T-cell (primary cell): ENCODE results near the gene CD8B2. TPM values are rescaled to one million over a fixed set of nuclear protein-coding genes. Genes with fewer than 3 reads are reported as not detected.

ENCODE experiments used
- ATAC-seq, 4 experiments: fragments of 200-7000 bp in 3 of 4; fragments of 150-1000 bp in 1 of 4; cut with Tn5 transposase; replicated peaks in 1 of 4; 1 replicate in 3 of 4; 2 replicates in 1 of 4; pipeline ENCODE4 v1.10.0; 2021; ENCODE audit warnings: moderate library complexity in 3 of 4, mild to moderate bottlenecking in 2 of 4, moderate number of reproducible peaks in 1 of 4
- CTCF ChIA-PET, 2 donors: fragments of 300-600 bp; sonication (Branson Sonifier 250); formaldehyde crosslinking; loops; one replicate each; lab custom pipeline; 2022; ENCODE audit warnings: antibody characterized with exemption in 2 of 2; lab: Charles Lee
- POLR2A ChIA-PET, 2 donors: fragments of 300-600 bp; sonication (Branson Sonifier 250); formaldehyde crosslinking; loops; one replicate each; lab custom pipeline; 2022; ENCODE audit warnings: antibody characterized with exemption in 2 of 2; lab: Charles Lee
- DNase-seq, 35 experiments: peaks; one replicate each; pipeline versions ENCODE4 v3.0.0 to v3.0.0-alpha.2; 2013 to 2023
- H3K27ac ChIP-seq: one replicate; pipeline ENCODE4 v1.5.1; 2013; ENCODE audit warnings: low read length
- H3K27me3 ChIP-seq, 2 experiments: replicated peaks in 1 of 2; 1 replicate in 1 of 2; 2 replicates in 1 of 2; pipeline versions ENCODE4 v1.6.1 to v1.7.0; 2013; ENCODE audit warnings: low read length in 1 of 2, mixed read lengths in 1 of 2; ENCODE audit not compliant: control insufficient read depth in 2 of 2, insufficient read depth in 2 of 2; ENCODE audit errors: extremely low read depth in 1 of 2
- H3K36me3 ChIP-seq, 2 donors: 1 replicate in 1 of 2; 2 replicates in 1 of 2; pipeline versions ENCODE4 v1.6.1 to v1.7.0; 2013; ENCODE audit warnings: low read length in 1 of 2; ENCODE audit not compliant: control insufficient read depth in 2 of 2, insufficient read depth in 1 of 2; ENCODE audit errors: extremely low read depth in 1 of 2
- H3K4me1 ChIP-seq, 2 experiments: 1 replicate in 1 of 2; 2 replicates in 1 of 2; pipeline versions ENCODE4 v1.6.1 to v1.7.0; 2013; ENCODE audit warnings: low read length in 2 of 2, mixed read lengths in 1 of 2; ENCODE audit not compliant: insufficient read depth in 2 of 2, control insufficient read depth in 1 of 2; ENCODE audit errors: extremely low read depth in 1 of 2
- H3K4me3 ChIP-seq, 2 donors: 1 replicate in 1 of 2; 2 replicates in 1 of 2; pipeline versions ENCODE4 v1.5.1 to v1.7.0; 2013; ENCODE audit warnings: mild to moderate bottlenecking in 2 of 2, low read length in 1 of 2, moderate library complexity in 1 of 2; ENCODE audit not compliant: control insufficient read depth in 1 of 2; ENCODE audit errors: extremely low read depth in 1 of 2
- H3K9me3 ChIP-seq: 2 replicates; pipeline ENCODE4 v1.7.0; 2013
- H3K27ac Mint-ChIP-seq, 2 donors: one replicate each; pipeline ENCODE4 v1.8.0; 2020 to 2021; ENCODE audit warnings: mild to moderate bottlenecking in 2 of 2, mixed read lengths in 2 of 2
- H3K27me3 Mint-ChIP-seq, 2 donors: one replicate each; pipeline ENCODE4 v1.8.0; 2021 to 2022; ENCODE audit warnings: mixed read lengths in 2 of 2
- H3K36me3 Mint-ChIP-seq: one replicate; pipeline ENCODE4 v1.8.0; 2021; ENCODE audit warnings: mixed read lengths
- H3K4me1 Mint-ChIP-seq, 3 donors: one replicate each; pipeline ENCODE4 v1.8.0; 2020 to 2022; ENCODE audit warnings: mixed read lengths in 3 of 3, mild to moderate bottlenecking in 1 of 3
- H3K4me3 Mint-ChIP-seq, 3 donors: one replicate each; pipeline ENCODE4 v1.8.0; 2020 to 2022; ENCODE audit warnings: mild to moderate bottlenecking in 3 of 3, mixed read lengths in 3 of 3, moderate library complexity in 3 of 3
- H3K9me3 Mint-ChIP-seq, 3 donors: one replicate each; pipeline ENCODE4 v1.8.0; 2020 to 2022; ENCODE audit warnings: mixed read lengths in 3 of 3
- WGBS: methylation state at CpG from one replicate; pipeline ENCODE4 v1.1.5; 2013; ENCODE audit warnings: missing lambda C conversion rate; ENCODE audit not compliant: insufficient coverage; 5-methylcytosine and 5-hydroxymethylcytosine counted together
- total RNA-seq, 35 experiments: library from RNA in 6 of 35; stranded (reverse) in 6 of 35; fragments of 120-200 nt in 1 of 35; gene quantifications; one replicate each; pipeline versions ENCODE4 v1.2.1 to v1.2.4 and lab custom pipeline; 2013 to 2026

CD8B2 gene
- total RNA-seq, 5 donors from 2014 or later (not counting 1 experiment from before 2014, with no cell fraction given), result 1.3 to 3.2 (median 2.2) TPM

DNA sequence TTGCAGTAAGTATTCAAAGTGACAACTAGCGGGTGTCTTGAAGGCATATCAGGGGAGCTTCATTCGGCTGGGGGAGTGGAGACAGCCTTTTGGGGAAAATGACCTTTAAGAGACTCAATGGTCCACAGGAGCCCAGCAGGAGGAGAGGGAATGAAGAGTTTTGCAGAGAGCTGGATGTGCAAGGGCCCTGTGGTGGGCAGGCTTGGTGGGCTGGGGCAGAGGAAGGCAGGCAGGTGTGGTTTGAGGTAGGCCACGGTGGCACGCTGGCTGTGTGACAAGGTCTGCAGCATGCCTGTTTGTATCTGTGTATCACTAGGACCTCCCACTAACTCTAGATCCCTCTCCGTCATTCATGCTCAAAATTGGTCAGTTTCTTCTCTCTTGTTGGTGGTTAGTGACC, 53.7 kb downstream of the CD8B2 start:
- H3K9me3 ChIP-seq, result no peaks in the 10 kb centered on the region
- Mint-ChIP-seq H3K27ac (no peak overlapping the region), H3K9me3 (no peaks in the 10 kb centered on the region), H3K4me1 (peaks cover 0 to 3% (median 2%) of the 10 kb centered on the region in 3 donors), H3K4me3 (no peak overlapping the region), H3K36me3 (no peaks in the 10 kb centered on the region), H3K27me3 (peaks cover 18 to 26% of the 10 kb centered on the region in 2 donors)
- H3K36me3 ChIP-seq, result no peaks in the 10 kb centered on the region
- ATAC-seq, result no peak
- no peak overlapping the region for H3K27ac ChIP-seq
- H3K27me3 ChIP-seq, result peaks cover 0 to 33% of the 10 kb centered on the region in 2 experiments
- ChIA-PET POLR2A (no interaction called here), CTCF (no interaction called here)
- H3K4me3 ChIP-seq, result no peak overlapping the region
- 93% methylated on average over 2 of the region's 5 CpGs for WGBS
- DNase-seq, result no peak
- peaks cover 0 to 6% of the 10 kb centered on the region in 2 experiments for H3K4me1 ChIP-seq

DNA sequence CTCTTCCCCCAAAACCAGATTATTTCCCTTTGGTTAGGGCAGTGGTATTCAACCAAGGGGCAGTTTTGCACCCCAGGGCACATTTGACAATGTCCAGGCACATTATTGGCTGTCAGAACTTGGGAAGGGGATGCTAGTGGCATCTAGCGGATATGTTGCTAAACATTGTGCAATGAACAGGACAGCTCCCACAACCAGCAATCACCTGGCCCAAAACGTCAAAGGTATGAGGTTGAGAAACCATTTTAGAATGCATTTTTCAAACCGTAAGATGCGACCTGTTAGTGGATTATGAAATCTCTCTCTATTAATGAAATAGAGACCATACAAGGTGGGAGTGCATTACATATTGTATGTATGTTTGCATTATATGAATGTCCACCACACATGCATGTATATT, 54.2 kb downstream of the CD8B2 start:
- no peaks in the 10 kb centered on the region for H3K9me3 ChIP-seq
- H3K27me3 ChIP-seq, result peaks cover 0 to 33% of the 10 kb centered on the region in 2 experiments
- POLR2A ChIA-PET, result no interaction called here
- H3K4me3 ChIP-seq, result no peak overlapping the region
- DNase-seq (no peak), ATAC-seq (no peak)
- Mint-ChIP-seq H3K9me3 (no peaks in the 10 kb centered on the region), H3K27me3 (peaks cover 19 to 26% of the 10 kb centered on the region in 2 donors), H3K4me3 (no peak overlapping the region), H3K4me1 (peaks cover 0 to 3% (median 2%) of the 10 kb centered on the region in 3 donors), H3K36me3 (no peaks in the 10 kb centered on the region), H3K27ac (no peak overlapping the region)
- no peak overlapping the region for H3K27ac ChIP-seq
- CTCF ChIA-PET, result no interaction called here
- H3K36me3 ChIP-seq, result no peaks in the 10 kb centered on the region
- peaks cover 0 to 6% of the 10 kb centered on the region in 2 experiments for H3K4me1 ChIP-seq
- no CpG with 5 or more reads among the region's 4 CpGs for WGBS

DNA sequence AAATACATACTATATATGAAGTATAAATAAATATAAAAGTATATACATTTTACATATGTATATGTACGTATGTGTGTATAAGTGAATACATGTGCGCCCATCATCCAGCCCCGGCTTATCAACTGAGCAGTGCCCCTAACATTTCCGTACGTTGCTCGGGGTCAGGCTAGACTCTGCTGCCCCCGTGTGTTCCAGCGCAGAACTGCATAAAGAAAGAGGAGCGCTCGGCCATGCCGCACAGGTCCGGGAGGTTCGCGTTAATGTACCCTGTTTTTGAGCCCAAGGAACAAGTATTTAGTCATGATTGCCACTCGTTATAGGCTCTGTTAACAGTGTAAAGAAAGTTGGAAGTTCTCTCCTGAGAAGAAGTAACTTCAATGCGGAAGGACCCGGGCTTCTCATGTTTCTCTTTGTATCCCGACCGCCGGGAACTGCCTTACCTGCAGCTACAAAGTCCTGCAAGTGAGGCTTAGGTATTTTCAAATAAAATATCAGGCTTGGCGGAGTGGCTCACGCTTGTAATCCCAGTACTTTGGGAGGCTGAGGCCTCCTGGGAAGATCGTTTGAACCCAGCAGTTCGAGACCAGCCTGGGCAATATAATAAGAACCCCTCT, 55.7 kb downstream of the CD8B2 start:
- H3K4me3 Mint-ChIP-seq, result peak overlapping the region; percentile 56 to 61 (median 58)
- Histone ChIP-seq H3K9me3 (no peaks in the 10 kb centered on the region), H3K27ac (no peak overlapping the region), H3K4me1 (peaks cover 0 to 6% of the 10 kb centered on the region in 2 experiments), H3K4me3 (peak overlapping the region; percentile 21 to 54), H3K36me3 (no peaks in the 10 kb centered on the region), H3K27me3 (peaks cover 0 to 37% of the 10 kb centered on the region in 2 experiments)
- DNase-seq, result peak; percentile 30 to 81 (median 66)
- no peaks in the 10 kb centered on the region for H3K36me3 Mint-ChIP-seq
- H3K27me3 Mint-ChIP-seq, result peaks cover 22 to 29% of the 10 kb centered on the region in 2 donors
- ChIA-PET POLR2A (no interaction called here), CTCF (no interaction called here)
- 9% methylated on average over 19 of the region's 24 CpGs for WGBS
- peak; percentile 85 to 93 (median 90) for ATAC-seq
- H3K27ac Mint-ChIP-seq, result no peak overlapping the region
- no peaks in the 10 kb centered on the region for H3K9me3 Mint-ChIP-seq
- H3K4me1 Mint-ChIP-seq, result peaks cover 0 to 3% (median 2%) of the 10 kb centered on the region in 3 donors

DNA sequence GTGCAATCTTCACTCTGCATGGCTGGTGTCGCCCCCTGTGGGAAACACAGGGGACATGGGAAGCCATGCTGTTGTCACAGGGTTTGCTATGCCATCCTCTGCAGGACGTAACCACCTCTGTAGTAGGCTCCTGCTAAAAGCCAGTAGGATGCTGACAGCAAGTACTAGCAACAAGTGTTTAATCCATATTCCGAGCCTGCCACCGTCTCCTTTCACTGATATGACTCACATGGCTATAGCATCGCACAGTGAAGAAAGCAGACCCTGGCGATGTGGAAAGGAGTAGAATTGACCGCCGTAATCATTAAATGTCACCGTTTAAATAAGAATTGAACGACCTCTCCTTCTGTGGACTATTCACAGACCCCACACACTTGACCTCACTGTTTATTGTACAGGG, 57.8 kb downstream of the CD8B2 start:
- Mint-ChIP-seq H3K27ac (no peak overlapping the region), H3K4me3 (no peak overlapping the region), H3K36me3 (no peaks in the 10 kb centered on the region), H3K9me3 (no peaks in the 10 kb centered on the region), H3K4me1 (peaks cover 0 to 3% (median 2%) of the 10 kb centered on the region in 3 donors), H3K27me3 (peaks cover 27 to 29% of the 10 kb centered on the region in 2 donors)
- Histone ChIP-seq H3K4me3 (no peak overlapping the region), H3K4me1 (peaks cover 0 to 6% of the 10 kb centered on the region in 2 experiments), H3K27me3 (peaks cover 0 to 33% of the 10 kb centered on the region in 2 experiments), H3K9me3 (no peaks in the 10 kb centered on the region), H3K36me3 (no peaks in the 10 kb centered on the region), H3K27ac (no peak overlapping the region)
- ChIA-PET CTCF (no interaction called here), POLR2A (no interaction called here)
- DNase-seq (no peak), ATAC-seq (no peak)
- WGBS, result 81% methylated on average over 4 of the region's 10 CpGs

DNA sequence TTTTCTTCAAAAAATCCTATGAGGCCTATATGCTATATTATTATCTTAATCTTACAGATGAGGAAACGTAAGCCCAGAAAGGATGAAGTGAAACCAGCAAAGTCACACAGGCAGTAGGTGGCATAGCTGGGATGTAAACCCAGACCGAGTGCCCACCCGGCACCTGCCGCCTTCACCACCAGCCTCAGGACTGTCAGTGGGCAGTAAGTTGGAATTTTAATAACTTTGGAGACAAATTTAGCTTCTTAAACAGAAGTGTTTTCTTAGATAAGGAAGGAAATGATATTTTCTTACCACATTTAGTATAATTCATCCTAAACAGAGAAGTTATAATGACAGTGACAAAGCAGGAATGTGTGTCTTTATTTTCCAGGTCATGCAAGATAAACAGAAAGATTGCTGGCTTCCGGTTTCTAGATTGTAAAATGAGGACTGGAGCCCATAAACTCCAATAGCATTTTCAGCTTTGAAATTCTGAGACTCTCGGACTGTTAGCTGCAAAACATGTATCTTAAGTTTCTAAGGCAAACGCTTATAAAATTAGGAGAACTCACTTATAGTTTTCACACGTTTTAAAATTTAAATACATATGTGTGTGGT, 59.3 kb downstream of the CD8B2 start:
- POLR2A ChIA-PET, result no interaction called here
- H3K9me3 Mint-ChIP-seq, result no peaks in the 10 kb centered on the region
- DNase-seq, result no peak
- H3K36me3 Mint-ChIP-seq, result no peaks in the 10 kb centered on the region
- H3K27ac ChIP-seq, result no peak overlapping the region
- peaks cover 0 to 29% of the 10 kb centered on the region in 2 experiments for H3K27me3 ChIP-seq
- WGBS, result 57% methylated on average over 3 of the region's 8 CpGs
- H3K27me3 Mint-ChIP-seq, result peaks cover 24 to 27% of the 10 kb centered on the region in 2 donors
- H3K4me3 ChIP-seq, result no peak overlapping the region
- no peak overlapping the region for H3K4me3 Mint-ChIP-seq
- H3K9me3 ChIP-seq, result no peaks in the 10 kb centered on the region
- no peaks in the 10 kb centered on the region for H3K36me3 ChIP-seq
- peaks cover 0 to 6% of the 10 kb centered on the region in 2 experiments for H3K4me1 ChIP-seq
- peaks cover 0 to 3% (median 2%) of the 10 kb centered on the region in 3 donors for H3K4me1 Mint-ChIP-seq
- CTCF ChIA-PET, result interaction anchor here (0.6 to 1.0 kb wide), 3 partner anchors 75 to 1245 kb away, joined by 3 to 12 read pairs (median 5); no protein-coding TSS in a partner anchor
- no peak overlapping the region for H3K27ac Mint-ChIP-seq
- no peak for ATAC-seq

DNA sequence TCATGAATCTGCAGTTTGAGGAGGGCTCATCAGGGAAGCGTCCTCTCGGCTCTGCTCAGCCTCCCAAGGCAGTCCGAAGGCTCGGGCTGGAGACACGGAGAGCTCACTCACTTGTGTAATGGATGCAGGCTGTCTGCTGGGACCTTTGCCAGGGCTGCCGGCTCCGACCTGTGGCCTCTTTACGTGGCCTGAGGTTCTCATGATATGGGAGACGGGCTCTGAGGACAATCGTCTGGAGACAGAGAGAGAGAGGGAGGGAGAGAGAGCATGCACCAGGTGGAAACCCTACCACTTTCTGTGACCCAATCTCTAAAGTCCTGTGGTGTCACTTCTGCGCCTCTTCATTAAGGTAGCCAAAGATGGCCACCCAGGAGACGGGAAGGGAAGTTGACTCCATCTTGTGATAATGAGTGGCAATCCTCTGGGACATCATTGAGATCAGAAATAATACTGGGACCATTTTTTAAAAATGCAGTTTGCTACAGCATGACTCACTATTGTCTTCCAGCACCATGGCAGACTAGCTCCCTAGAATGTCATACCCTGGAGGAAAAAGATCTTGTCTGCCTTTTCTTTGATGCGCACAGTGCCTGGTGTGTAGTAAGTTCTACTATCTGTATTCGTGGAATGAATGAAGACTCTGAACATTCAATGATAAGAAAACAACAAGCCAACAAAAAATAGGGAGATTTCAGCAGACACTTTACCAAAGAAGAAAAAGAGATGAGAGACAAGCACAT, 60.2 kb downstream of the CD8B2 start:
- DNase-seq, result no peak
- no peaks in the 10 kb centered on the region for H3K9me3 Mint-ChIP-seq
- no peak overlapping the region for H3K4me3 ChIP-seq
- H3K27ac Mint-ChIP-seq, result no peak overlapping the region
- peaks cover 21 to 23% of the 10 kb centered on the region in 2 donors for H3K27me3 Mint-ChIP-seq
- H3K9me3 ChIP-seq, result no peaks in the 10 kb centered on the region
- no peak overlapping the region for H3K4me3 Mint-ChIP-seq
- ChIA-PET CTCF (interaction anchor here in 1 of 2 donors (1.1 kb wide), 1 partner anchor 10 kb away, joined by 5 read pairs; no protein-coding TSS in a partner anchor), POLR2A (no interaction called here)
- WGBS, result 64% methylated on average over 5 of the region's 14 CpGs
- H3K27ac ChIP-seq, result no peak overlapping the region
- peaks cover 0 to 6% of the 10 kb centered on the region in 2 experiments for H3K4me1 ChIP-seq
- H3K27me3 ChIP-seq, result peaks cover 0 to 29% of the 10 kb centered on the region in 2 experiments
- peaks cover 0 to 3% (median 2%) of the 10 kb centered on the region in 3 donors for H3K4me1 Mint-ChIP-seq
- H3K36me3 Mint-ChIP-seq, result no peaks in the 10 kb centered on the region
- ATAC-seq, result no peak
- H3K36me3 ChIP-seq, result no peaks in the 10 kb centered on the region
